CD4-positive, alpha-beta memory T cell (primary cell): ENCODE data around the gene ZDHHC11B. TPM values are rescaled to one million over a fixed set of nuclear protein-coding genes. Genes with fewer than 3 reads are reported as not detected.
A peak's percentile ranks its signal among the peaks of the same experiment; 100 is the strongest.
"Not testable (repeated sequence)": the region's sequence is repeated elsewhere in the genome, so short reads cannot be mapped to it uniquely, and the experiment has no call there.

Source experiments
- CTCF ChIA-PET: fragments of 350-600 bp; sonication (Branson Sonifier 250); formaldehyde crosslinking; loops from one replicate; lab custom pipeline; 2021; ENCODE audit warnings: inconsistent platforms; ENCODE audit not compliant: partially characterized antibody; lab: Charles Lee
- POLR2A ChIA-PET: fragments of 350-600 bp; sonication (Branson Sonifier 250); formaldehyde crosslinking; loops from one replicate; lab custom pipeline; 2021; ENCODE audit not compliant: partially characterized antibody; lab: Charles Lee
- DNase-seq, 5 donors: peaks; one replicate each; pipeline versions ENCODE4 v3.0.0 to v3.0.0-alpha.2; 2020 to 2022; ENCODE audit warnings: mixed read lengths in 1 of 5
- H3K27ac ChIP-seq: one replicate; pipeline ENCODE4 v1.7.0; 2013; ENCODE audit warnings: low read depth, low read length
- H3K27me3 ChIP-seq: 2 replicates; pipeline ENCODE4 v1.7.0; 2013; ENCODE audit warnings: mild to moderate bottlenecking, low read length, moderate library complexity; ENCODE audit not compliant: insufficient read depth
- H3K36me3 ChIP-seq: 2 replicates; pipeline ENCODE4 v1.7.0; 2013; ENCODE audit warnings: mild to moderate bottlenecking, low read length, moderate library complexity; ENCODE audit not compliant: insufficient read depth
- H3K4me1 ChIP-seq: 2 replicates; pipeline ENCODE4 v1.7.0; 2013; ENCODE audit warnings: mild to moderate bottlenecking, low read length, moderate library complexity; ENCODE audit not compliant: insufficient read depth
- H3K4me3 ChIP-seq, 2 donors: one replicate each; pipeline ENCODE4 v1.7.0; 2013; ENCODE audit warnings: low read length in 2 of 2, mild to moderate bottlenecking in 1 of 2
- H3K9me3 ChIP-seq, 2 donors: one replicate each; pipeline ENCODE4 v1.7.0; 2013; ENCODE audit warnings: low read length in 2 of 2, control low read depth in 1 of 2; ENCODE audit not compliant: control insufficient read depth in 1 of 2
- H3K27ac Mint-ChIP-seq, 7 donors: one replicate each; pipeline ENCODE4 v1.8.0; 2020 to 2021; ENCODE audit warnings: mixed read lengths in 7 of 7, mild to moderate bottlenecking in 6 of 7, inconsistent platforms in 3 of 7, moderate library complexity in 3 of 7
- H3K27me3 Mint-ChIP-seq, 2 donors: one replicate each; pipeline ENCODE4 v1.8.0; 2020 to 2021; ENCODE audit warnings: mixed read lengths in 2 of 2
- H3K36me3 Mint-ChIP-seq, 2 donors: one replicate each; pipeline ENCODE4 v1.8.0; 2020 to 2021; ENCODE audit warnings: mixed read lengths in 2 of 2, inconsistent platforms in 1 of 2, mild to moderate bottlenecking in 1 of 2
- H3K4me1 Mint-ChIP-seq, 4 donors: one replicate each; pipeline ENCODE4 v1.8.0; 2020 to 2021; ENCODE audit warnings: mixed read lengths in 4 of 4, mild to moderate bottlenecking in 1 of 4
- H3K4me3 Mint-ChIP-seq, 8 donors: one replicate each; pipeline ENCODE4 v1.8.0; 2020 to 2021; ENCODE audit warnings: mixed read lengths in 8 of 8, mild to moderate bottlenecking in 7 of 8, moderate library complexity in 6 of 8, inconsistent platforms in 3 of 8
- H3K9me3 Mint-ChIP-seq, 8 donors: one replicate each; pipeline ENCODE4 v1.8.0; 2020 to 2021; ENCODE audit warnings: mixed read lengths in 8 of 8, mild to moderate bottlenecking in 5 of 8, inconsistent platforms in 3 of 8, moderate library complexity in 1 of 8
- intact Hi-C: fragments of 100-400 bp; cut with micrococcal nuclease; formaldehyde crosslinking; loops from one replicate; pipeline ENCODE4 v1.15.1; 2023
- polyA plus RNA-seq, 2 donors: library from polyadenylated mRNA; unstranded; fragments of 300-500 nt; fragmentation: Illumina TruSeq; gene quantifications; one replicate each; pipeline ENCODE4 v1.2.3, GENCODE V29; 2021
- total RNA-seq, 2 experiments: library from RNA; stranded (reverse); gene quantifications; one replicate each; pipeline ENCODE4 v1.2.3, GENCODE V29; 2021

The ZDHHC11B gene
- total and polyA plus RNA-seq, 4 experiments from 2014 or later, result 0.75 to 8.1 (median 8.0) TPM; not detected in 1

DNA sequence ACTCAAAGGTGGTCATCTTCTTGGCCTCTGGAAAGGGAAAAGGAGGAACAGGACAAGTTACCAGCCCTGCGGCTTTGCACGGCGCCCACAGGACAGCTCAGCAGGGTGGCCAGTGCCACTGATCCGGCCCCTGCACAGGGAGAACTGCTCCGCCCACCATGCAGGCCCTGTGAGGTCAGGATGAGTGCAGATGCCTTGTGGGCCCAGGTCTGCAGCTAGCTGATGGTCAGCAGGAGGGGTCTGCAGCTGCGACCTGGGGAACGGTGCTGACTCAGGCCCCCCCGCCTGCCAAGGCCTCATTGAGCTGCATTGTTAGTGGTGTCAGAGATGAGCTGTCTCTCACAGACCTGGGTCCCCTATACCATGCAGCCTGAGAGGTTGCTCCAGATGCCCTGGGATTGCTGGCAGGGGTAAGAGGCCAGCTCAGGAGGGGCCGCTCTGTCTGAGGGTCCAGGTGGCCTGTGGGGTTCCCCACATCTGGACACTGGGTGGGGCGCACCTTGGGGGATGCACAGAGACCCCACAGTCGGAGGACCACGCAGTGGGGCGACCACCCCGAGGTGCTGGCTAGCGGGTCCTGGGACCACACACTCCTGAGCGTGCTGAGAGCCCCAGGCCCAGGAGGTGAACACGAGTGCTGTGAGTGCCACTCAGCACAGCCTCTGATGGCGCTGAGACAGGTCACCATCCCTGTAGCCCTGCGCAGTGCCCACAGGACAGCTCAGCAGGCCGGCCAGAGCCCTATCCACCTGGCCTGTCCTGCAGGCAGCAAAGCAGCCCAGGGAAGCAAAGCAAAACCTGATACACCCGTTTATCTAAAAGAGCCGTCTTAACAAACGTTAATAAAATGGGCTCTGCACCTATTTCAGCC lies 39.0 kb downstream of the ZDHHC11B start:
- H3K27me3 Mint-ChIP-seq, H3K9me3 ChIP-seq, H3K27ac ChIP-seq, H3K4me3 ChIP-seq, H3K4me1 ChIP-seq, H3K27me3 ChIP-seq, DNase-seq, H3K9me3 Mint-ChIP-seq, H3K4me3 Mint-ChIP-seq, H3K36me3 Mint-ChIP-seq, POLR2A ChIA-PET, H3K4me1 Mint-ChIP-seq, intact Hi-C loops, CTCF ChIA-PET, H3K36me3 ChIP-seq: not testable (repeated sequence)
- H3K27ac Mint-ChIP-seq, result peak overlapping the region in 1 of 7 donors; percentile 32

GRCh38 chr5:743696-744404 lies 40.7 kb downstream of the ZDHHC11B start:
- DNase-seq, H3K4me1 ChIP-seq, intact Hi-C loops, POLR2A ChIA-PET, H3K4me3 Mint-ChIP-seq, H3K36me3 Mint-ChIP-seq, H3K27me3 Mint-ChIP-seq, H3K9me3 ChIP-seq, H3K4me3 ChIP-seq, H3K27ac ChIP-seq, H3K9me3 Mint-ChIP-seq, CTCF ChIA-PET, H3K36me3 ChIP-seq, H3K27me3 ChIP-seq, H3K4me1 Mint-ChIP-seq: not testable (repeated sequence)
- peak overlapping the region in 3 of 7 donors; percentile 14 to 64 (median 60) for H3K27ac Mint-ChIP-seq

DNA sequence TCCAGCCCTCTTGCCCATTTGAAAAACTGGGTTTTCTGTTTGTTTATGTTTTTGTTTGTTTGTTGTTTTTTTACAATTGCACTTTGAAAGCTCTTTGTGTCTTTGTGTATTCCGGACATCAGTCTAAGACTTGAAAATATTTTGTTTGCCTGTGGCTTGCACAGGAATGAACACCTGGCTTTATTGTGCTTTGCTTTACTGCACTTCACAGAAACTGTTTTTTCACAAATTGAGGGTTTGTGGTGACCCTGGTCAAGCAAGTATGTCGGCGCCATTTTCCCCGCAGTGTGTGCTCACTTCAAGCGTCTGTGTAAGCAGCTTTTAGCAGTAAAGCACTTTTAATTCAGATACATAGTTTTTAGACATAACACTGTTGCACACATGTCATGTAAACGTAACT lies 42.3 kb downstream of the ZDHHC11B start:
- not testable (repeated sequence) for H3K36me3 Mint-ChIP-seq

GRCh38 chr5:734145-734544 lies 50.4 kb downstream of the ZDHHC11B start:
- H3K36me3 ChIP-seq, H3K27me3 Mint-ChIP-seq, H3K4me3 ChIP-seq, H3K9me3 Mint-ChIP-seq, H3K4me1 ChIP-seq, CTCF ChIA-PET, intact Hi-C loops, H3K4me3 Mint-ChIP-seq, H3K27ac ChIP-seq, H3K9me3 ChIP-seq, DNase-seq, POLR2A ChIA-PET, H3K27me3 ChIP-seq, H3K27ac Mint-ChIP-seq: not testable (repeated sequence)
- peaks cover 0 to 10% (median 6%) of the 10 kb centered on the region in 4 donors for H3K4me1 Mint-ChIP-seq
- peaks cover 8 to 26% of the 10 kb centered on the region in 2 donors for H3K36me3 Mint-ChIP-seq

More for the DNA sequence above, 42.3 kb downstream of the ZDHHC11B start:
- intact Hi-C loops, POLR2A ChIA-PET, DNase-seq, H3K27ac Mint-ChIP-seq, H3K27me3 ChIP-seq, H3K4me3 Mint-ChIP-seq, H3K36me3 ChIP-seq, H3K4me1 ChIP-seq, CTCF ChIA-PET, H3K4me3 ChIP-seq, H3K27me3 Mint-ChIP-seq, H3K9me3 ChIP-seq, H3K27ac ChIP-seq, H3K9me3 Mint-ChIP-seq: not testable (repeated sequence)
- H3K4me1 Mint-ChIP-seq, result peaks cover 0 to 10% (median 4%) of the 10 kb centered on the region in 4 donors

GRCh38 chr5:732754-733454 lies 51.6 kb downstream of the ZDHHC11B start:
- H3K27me3 ChIP-seq, H3K27me3 Mint-ChIP-seq, H3K4me3 ChIP-seq, intact Hi-C loops, H3K4me1 ChIP-seq, H3K36me3 ChIP-seq, H3K9me3 ChIP-seq, H3K4me3 Mint-ChIP-seq, H3K9me3 Mint-ChIP-seq, POLR2A ChIA-PET, CTCF ChIA-PET, DNase-seq, H3K27ac ChIP-seq: not testable (repeated sequence)
- H3K4me1 Mint-ChIP-seq, result peaks cover 0 to 10% (median 6%) of the 10 kb centered on the region in 4 donors
- peak overlapping the region in 2 of 7 donors; percentile 3 to 62 for H3K27ac Mint-ChIP-seq
- H3K36me3 Mint-ChIP-seq, result peaks cover 8 to 26% of the 10 kb centered on the region in 2 donors

GRCh38 chr5:729225-729624 lies 55.3 kb downstream of the ZDHHC11B start:
- H3K27ac ChIP-seq, H3K4me1 ChIP-seq, H3K36me3 ChIP-seq, H3K4me3 Mint-ChIP-seq, H3K4me1 Mint-ChIP-seq, H3K27me3 ChIP-seq, DNase-seq, intact Hi-C loops, H3K27me3 Mint-ChIP-seq, H3K27ac Mint-ChIP-seq, H3K9me3 Mint-ChIP-seq, POLR2A ChIA-PET, H3K9me3 ChIP-seq, CTCF ChIA-PET, H3K4me3 ChIP-seq: not testable (repeated sequence)
- H3K36me3 Mint-ChIP-seq, result peaks cover 8 to 26% of the 10 kb centered on the region in 2 donors

- H3K27ac Mint-ChIP-seq, H3K27me3 Mint-ChIP-seq, H3K4me3 ChIP-seq, H3K27me3 ChIP-seq, H3K36me3 ChIP-seq, DNase-seq, H3K9me3 Mint-ChIP-seq, H3K4me3 Mint-ChIP-seq, intact Hi-C loops, POLR2A ChIA-PET, H3K4me1 ChIP-seq, H3K4me1 Mint-ChIP-seq, H3K27ac ChIP-seq, CTCF ChIA-PET, H3K9me3 ChIP-seq: not testable (repeated sequence)
- H3K36me3 Mint-ChIP-seq, result peaks cover 3 to 15% of the 10 kb centered on the region in 2 donors
These were observed 57.4 kb downstream of the ZDHHC11B start for GRCh38 chr5:727087-727486.
